Endothelial cell of umbilical vein (primary cell): ENCODE measurements around the gene ARRDC2. TPM values are rescaled to one million over a fixed set of nuclear protein-coding genes. Genes with fewer than 3 reads are reported as not detected.

Experiments used
- BruUV-seq: library from RNA; stranded (reverse); fragments of 400-500 nt; replicated peaks from 2 replicates; lab custom pipeline; 2021; lab: Mats Ljungman, UMichigan
- CTCF ChIA-PET: fragments of 300-600, 350-600 bp; sonication (Branson Sonifier 250); formaldehyde crosslinking; loops from one replicate; lab custom pipeline; 2021; ENCODE audit warnings: antibody characterized with exemption, inconsistent platforms; lab: Charles Lee
- POLR2A ChIA-PET: fragments of 300-600, 350-600 bp; sonication (Branson Sonifier 250); formaldehyde crosslinking; loops from one replicate; lab custom pipeline; 2021; ENCODE audit warnings: antibody characterized with exemption, inconsistent platforms; lab: Charles Lee
- DNase-seq: peaks from one replicate; pipeline ENCODE4 v3.0.0-alpha.2; 2011; ENCODE audit warnings: low read depth, low spot score
- FAIRE-seq: peaks from 2 replicates; lab custom pipeline; 2011; peaks lifted over from hg19 to GRCh38; lab: Jason Lieb, UNC
- H2AFZ ChIP-seq: 2 replicates; pipeline ENCODE4 v1.6.0; 2012; ENCODE audit warnings: low read depth, low read length, control low read depth, inconsistent platforms
- H3K27ac ChIP-seq: 2 replicates; pipeline ENCODE4 v1.5.1; 2011; ENCODE audit warnings: low read depth, mild to moderate bottlenecking, control low read depth, low read length, moderate library complexity; ENCODE audit not compliant: insufficient read depth
- H3K27me3 ChIP-seq, 2 experiments: 2 replicates each; pipeline versions ENCODE4 v1.6.0 to v1.6.1; 2011; ENCODE audit warnings: low read length in 2 of 2, mixed read lengths in 1 of 2; ENCODE audit not compliant: control insufficient read depth in 2 of 2, insufficient read depth in 2 of 2
- H3K36me3 ChIP-seq, 2 experiments: 2 replicates in 1 of 2; 3 replicates in 1 of 2; pipeline ENCODE4 v1.5.1; 2011; ENCODE audit warnings: low read length in 2 of 2, mild to moderate bottlenecking in 1 of 2, moderate library complexity in 1 of 2; ENCODE audit not compliant: control insufficient read depth in 2 of 2, insufficient read depth in 2 of 2; ENCODE audit errors: extremely low read depth in 1 of 2
- H3K4me1 ChIP-seq: 3 replicates; pipeline ENCODE4 v1.5.1; 2011; ENCODE audit warnings: mild to moderate bottlenecking, low read length; ENCODE audit not compliant: control insufficient read depth, insufficient read depth; ENCODE audit errors: extremely low read depth
- H3K4me2 ChIP-seq: 2 replicates; pipeline ENCODE4 v1.6.1; 2011; ENCODE audit warnings: low read length, control low read depth, mixed read lengths; ENCODE audit not compliant: insufficient read depth
- H3K4me3 ChIP-seq, 3 experiments: fragments of 200-600 bp in 1 of 3; sonication (generic), shearing (Covaris generic) in 1 of 3; replicated peaks in 1 of 3; 2 replicates each; pipeline ENCODE4 v1.5.1; 2011 to 2016; ENCODE audit warnings: control low read depth in 3 of 3, low read length in 3 of 3, mild to moderate bottlenecking in 2 of 3, inconsistent platforms in 1 of 3, low read depth in 1 of 3, moderate library complexity in 1 of 3; ENCODE audit not compliant: insufficient read depth in 1 of 3
- H3K79me2 ChIP-seq: 2 replicates; pipeline ENCODE4 v1.6.0; 2012; ENCODE audit warnings: low read length, inconsistent platforms; ENCODE audit not compliant: control insufficient read depth, insufficient read depth
- H3K9ac ChIP-seq: replicated peaks from 2 replicates; pipeline ENCODE3; 2011; ENCODE audit warnings: low read length, control low read depth; ENCODE audit not compliant: insufficient read depth; ENCODE audit errors: extremely low read depth
- H3K9me1 ChIP-seq: replicated peaks from 3 replicates; pipeline ENCODE4 v1.6.0; 2011; ENCODE audit warnings: mild to moderate bottlenecking, low read length; ENCODE audit not compliant: control insufficient read depth, insufficient read depth; ENCODE audit errors: extremely low read depth
- H3K9me3 ChIP-seq: replicated peaks from 2 replicates; pipeline ENCODE4 v1.5.1; 2012; ENCODE audit warnings: low read length, inconsistent platforms; ENCODE audit not compliant: control insufficient read depth, insufficient read depth
- H4K20me1 ChIP-seq: replicated peaks from 2 replicates; pipeline ENCODE3; 2011; ENCODE audit warnings: mild to moderate bottlenecking, low read length; ENCODE audit not compliant: control insufficient read depth, insufficient read depth; ENCODE audit errors: extremely low read depth
- EZH2 ChIP-seq: IDR thresholded peaks from 2 replicates; pipeline ENCODE4 v1.6.1; 2012; ENCODE audit warnings: borderline replicate concordance, low read depth, mild to moderate bottlenecking, moderate library complexity, low read length, inconsistent platforms; ENCODE audit not compliant: severe bottlenecking
- FOS ChIP-seq: IDR thresholded peaks from 2 replicates; pipeline ENCODE4 v1.6.1; 2011; ENCODE audit warnings: mild to moderate bottlenecking, low read length, moderate library complexity, borderline replicate concordance; ENCODE audit not compliant: insufficient read depth
- GATA2 ChIP-seq: IDR thresholded peaks from 2 replicates; pipeline ENCODE4 v1.7.0; 2011; ENCODE audit warnings: low read depth, mild to moderate bottlenecking, moderate library complexity, mixed read lengths, low read length; ENCODE audit not compliant: insufficient read length, insufficient read depth
- JUN ChIP-seq: IDR thresholded peaks from 2 replicates; pipeline ENCODE4 v1.6.1; 2011; ENCODE audit warnings: borderline replicate concordance, low read depth; ENCODE audit not compliant: insufficient read length, insufficient read depth
- MAX ChIP-seq: IDR thresholded peaks from 2 replicates; pipeline ENCODE4 v1.6.1; 2011; ENCODE audit not compliant: insufficient read depth, insufficient read length
- MYC ChIP-seq: IDR thresholded peaks from one replicate; pipeline ENCODE4 v1.6.1; 2011; ENCODE audit warnings: mild to moderate bottlenecking, low read depth, low read length
- POLR2A ChIP-seq: IDR thresholded peaks from 2 replicates; pipeline ENCODE4 v1.6.1; 2012; ENCODE audit warnings: low read depth, mild to moderate bottlenecking, control low read depth, low read length
- POLR2AphosphoS5 ChIP-seq: IDR thresholded peaks from 2 replicates; pipeline ENCODE4 v1.6.1; 2012; ENCODE audit warnings: low read depth, mild to moderate bottlenecking, control low read depth, low read length, moderate library complexity; ENCODE audit not compliant: insufficient read depth
- dilution Hi-C: fragments of 300-500 bp; cut with MboI; formaldehyde crosslinking; loops from one replicate; pipeline ENCODE4 v1.15.0; 2019; ENCODE audit warnings: low sequenced_read_pairs; ENCODE audit not compliant: extremely low pct_ligation_motif_present
- intact Hi-C: fragments of 100-400 bp; cut with micrococcal nuclease; formaldehyde crosslinking; loops from one replicate; pipeline ENCODE4 v1.10.0; 2022
- polyA plus RNA-seq, 4 experiments: library from polyadenylated mRNA; depleted of rRNA in 3 of 4; stranded (reverse) in 3 of 4; unstranded in 1 of 4; fragments of >200 nt; gene quantifications; 2 replicates each; pipeline versions ENCODE4 v1.2.1 to v1.2.3, GENCODE V29; 2011 to 2012; ENCODE audit warnings: missing spikeins in 1 of 4
- total RNA-seq: library from RNA; stranded (reverse); gene quantifications from 2 replicates; pipeline ENCODE4 v1.2.3, GENCODE V29; 2021
- TF ChIP-seq, protein P1 (sequence below), 2 donors: IDR thresholded peaks; 1 replicate in 1 of 2; 2 replicates in 1 of 2; pipeline ENCODE4 v1.5.1; 2011; ENCODE audit warnings: low read length in 2 of 2, mild to moderate bottlenecking in 2 of 2, moderate library complexity in 2 of 2, control low read depth in 1 of 2, inconsistent platforms in 1 of 2, low read depth in 1 of 2; ENCODE audit not compliant: insufficient read depth in 1 of 2; ENCODE audit errors: extremely low read depth in 1 of 2

ARRDC2 gene
- total and polyA plus RNA-seq, 2 donors (not counting 3 experiments of a cell fraction or from before 2014, with no cell fraction given): 10.2 to 17.4 TPM

- no peak overlapping the region for H3K4me3 ChIP-seq
- CTCF ChIA-PET: interaction anchor here (1.3 kb wide), 1 partner anchor 10 kb away, joined by 6 read pairs; the partner anchor contains the start of gene ARRDC2
- no peaks in the 10 kb centered on the region for H4K20me1 ChIP-seq
- H3K4me1 ChIP-seq: peaks cover 35% of the 10 kb centered on the region
- no peaks in the 10 kb centered on the region for H3K9me1 ChIP-seq
- TF ChIP-seq POLR2AphosphoS5: peak; percentile 38
- TF ChIP-seq FOS: peak; percentile 23
- TF ChIP-seq GATA2: peak; percentile 22
- TF ChIP-seq POLR2A: no peak
- H3K4me2 ChIP-seq: no peak overlapping the region
- H3K79me2 ChIP-seq: no peaks in the 10 kb centered on the region
- POLR2A ChIA-PET: no interaction called here
- H3K27me3 ChIP-seq: no peaks in the 10 kb centered on the region
- H2AFZ ChIP-seq: peak overlapping the region; percentile 12
- peak overlapping the region; percentile 61 for H3K27ac ChIP-seq
- H3K9ac ChIP-seq: no peak overlapping the region
- intact Hi-C loops: no loop called here
- peak; percentile 79 for DNase-seq
- BruUV-seq: no TSS peak
- dilution Hi-C loops: no loop called here
- FAIRE-seq: peak; percentile 95
- H3K36me3 ChIP-seq: peaks cover 0 to 16% of the 10 kb centered on the region in 2 experiments
- no peaks in the 10 kb centered on the region for H3K9me3 ChIP-seq
These were observed 9.5 kb downstream of the ARRDC2 start for GRCh38 chr19:18017275-18018083.

DNA sequence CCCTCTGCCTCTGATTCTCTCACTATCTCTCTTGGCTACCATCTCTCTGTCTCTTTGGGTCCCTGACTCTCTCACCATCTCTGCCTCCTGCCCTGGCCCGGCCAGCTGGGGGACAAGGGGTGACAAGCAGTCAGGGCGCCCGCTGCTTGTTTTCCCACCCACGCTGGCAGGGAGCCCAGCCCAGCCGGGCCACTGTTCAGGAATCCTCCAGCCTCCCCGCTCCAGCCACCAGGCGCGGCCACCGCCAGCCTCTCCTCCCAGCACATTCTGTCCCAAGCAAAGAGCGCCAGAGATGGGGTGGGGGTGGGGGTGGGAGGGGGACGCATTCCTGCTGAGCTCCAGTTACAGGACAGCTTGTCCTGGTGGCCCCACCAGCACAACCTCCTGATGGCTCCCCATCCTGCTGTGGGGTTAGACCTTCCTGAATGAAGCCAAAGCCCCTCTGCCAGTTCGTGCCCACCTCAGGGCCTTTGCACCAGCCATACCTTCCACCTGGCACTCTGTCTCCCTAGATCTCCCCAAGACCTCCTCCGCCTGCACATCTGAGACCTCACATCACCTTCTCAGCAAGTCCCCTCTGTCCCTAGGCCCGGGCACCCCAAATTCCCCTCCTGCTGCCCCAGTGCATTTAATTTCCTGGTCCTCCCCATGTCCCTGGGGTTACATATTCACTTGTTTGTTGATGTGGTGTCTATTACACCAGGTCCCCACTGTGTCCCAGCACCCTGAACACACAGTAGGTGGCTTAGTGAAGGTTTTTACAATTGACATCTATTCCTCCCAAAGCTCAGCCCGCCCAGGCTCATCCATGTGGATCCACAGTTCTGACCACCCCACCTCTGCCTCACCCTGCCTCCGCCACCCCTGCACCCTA, 12.5 kb downstream of the ARRDC2 start:
- Histone ChIP-seq H3K9me1 (no peaks in the 10 kb centered on the region), H3K9me3 (no peaks in the 10 kb centered on the region), H3K79me2 (no peaks in the 10 kb centered on the region), H3K4me1 (peaks cover 49% of the 10 kb centered on the region), H2AFZ (peak overlapping the region; percentile 80), H3K9ac (peak overlapping the region; percentile 25), H3K4me3 (no peak overlapping the region), H3K27me3 (no peaks in the 10 kb centered on the region), H3K4me2 (no peak overlapping the region), H4K20me1 (no peaks in the 10 kb centered on the region), H3K36me3 (no peaks in the 10 kb centered on the region), H3K27ac (peak overlapping the region; percentile 92)
- intact Hi-C loops (loop anchor here (1.0 to 5.0 kb wide), 2 partner anchors 13 to 37 kb away; no protein-coding TSS in a partner anchor), dilution Hi-C loops (no loop called here)
- TF ChIP-seq, protein P1, sequence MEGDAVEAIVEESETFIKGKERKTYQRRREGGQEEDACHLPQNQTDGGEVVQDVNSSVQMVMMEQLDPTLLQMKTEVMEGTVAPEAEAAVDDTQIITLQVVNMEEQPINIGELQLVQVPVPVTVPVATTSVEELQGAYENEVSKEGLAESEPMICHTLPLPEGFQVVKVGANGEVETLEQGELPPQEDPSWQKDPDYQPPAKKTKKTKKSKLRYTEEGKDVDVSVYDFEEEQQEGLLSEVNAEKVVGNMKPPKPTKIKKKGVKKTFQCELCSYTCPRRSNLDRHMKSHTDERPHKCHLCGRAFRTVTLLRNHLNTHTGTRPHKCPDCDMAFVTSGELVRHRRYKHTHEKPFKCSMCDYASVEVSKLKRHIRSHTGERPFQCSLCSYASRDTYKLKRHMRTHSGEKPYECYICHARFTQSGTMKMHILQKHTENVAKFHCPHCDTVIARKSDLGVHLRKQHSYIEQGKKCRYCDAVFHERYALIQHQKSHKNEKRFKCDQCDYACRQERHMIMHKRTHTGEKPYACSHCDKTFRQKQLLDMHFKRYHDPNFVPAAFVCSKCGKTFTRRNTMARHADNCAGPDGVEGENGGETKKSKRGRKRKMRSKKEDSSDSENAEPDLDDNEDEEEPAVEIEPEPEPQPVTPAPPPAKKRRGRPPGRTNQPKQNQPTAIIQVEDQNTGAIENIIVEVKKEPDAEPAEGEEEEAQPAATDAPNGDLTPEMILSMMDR (IDR thresholded peaks at IDR 0.05; ENCODE audit: extremely low read depth in 1 of 2, insufficient read depth in 1 of 2, low read depth in 1 of 2, low read length in 2 of 2): peak in 1 of 2 donors; percentile 4
- TF ChIP-seq POLR2AphosphoS5 (no peak), POLR2A (no peak), MAX (no peak), JUN (no peak), EZH2 (no peak), MYC (no peak), FOS (no peak)
- peak; percentile 89 for FAIRE-seq
- POLR2A ChIA-PET: no interaction called here
- BruUV-seq: no TSS peak
- DNase-seq: peak; percentile 82
- CTCF ChIA-PET: interaction anchor here (1.1 to 1.3 kb wide), 2 partner anchors 13 to 37 kb away, joined by 4 to 5 read pairs; no protein-coding TSS in a partner anchor
